Ovary (tissue), 9 donors: ENCODE results near the gene CALB2. TPM values are rescaled to one million over a fixed set of nuclear protein-coding genes. Genes with fewer than 3 reads are reported as not detected.

Experiments
- DNase-seq, 5 donors: peaks; one replicate each; pipeline ENCODE4 v3.0.0-alpha.2; 2019 to 2020
- H3K27ac ChIP-seq, 2 donors: fragments of 200-600 bp; one replicate each; pipeline versions ENCODE4 v1.5.1 to v1.8.0; 2019 to 2022
- H3K27me3 ChIP-seq: fragments of 200-600 bp; one replicate; pipeline ENCODE4 v1.8.0; 2022
- H3K36me3 ChIP-seq: fragments of 200-600 bp; sonication (generic); one replicate; pipeline ENCODE4 v1.5.1; 2019
- H3K4me1 ChIP-seq: one replicate; pipeline ENCODE4 v1.8.1; 2013; ENCODE audit warnings: mild to moderate bottlenecking, moderate library complexity; ENCODE audit not compliant: insufficient read depth
- H3K4me3 ChIP-seq: fragments of 200-600 bp; sonication (generic); one replicate; pipeline ENCODE4 v1.5.1; 2017
- H3K9me3 ChIP-seq, 2 donors: fragments of 200-600 bp in 1 of 2; sonication (generic) in 1 of 2; one replicate each; pipeline versions ENCODE4 v1.5.1 to v1.8.1; 2013 to 2019; ENCODE audit warnings: mild to moderate bottlenecking in 1 of 2, moderate library complexity in 1 of 2
- EP300 ChIP-seq: sonication (generic); formaldehyde crosslinking; IDR thresholded peaks from one replicate; pipeline ENCODE4 v1.6.1; 2017; ENCODE audit warnings: antibody characterized with exemption
- POLR2A ChIP-seq: fragments of 450-650 bp; IDR thresholded peaks from one replicate; pipeline ENCODE4 v1.6.1; 2017; ENCODE audit warnings: antibody characterized with exemption, mild to moderate bottlenecking, moderate library complexity
- WGBS, 3 donors: extraction: QIAGEN DNeasy Blood & Tissue Kit in 1 of 3; methylation state at CpG; one replicate each; pipeline versions ENCODE4 v1.1.5 to v1.1.7; 2013 to 2017; 5-methylcytosine and 5-hydroxymethylcytosine counted together
- intact Hi-C, 4 donors: fragments of 100-400 bp; cut with DNase I; formaldehyde crosslinking; loops; one replicate each; pipeline versions ENCODE4 v1.11.0 to v1.15.1; 2022 to 2023
- polyA plus RNA-seq, 2 donors: library from polyadenylated mRNA; stranded (reverse); fragments of 200-250 nt in 1 of 2; fragments of 350-450 nt in 1 of 2; fragmentation: Illumina TruSeq in 1 of 2; extraction: RNeasy Lipid Tissue Mini Kit (QIAGEN cat#74804) in 1 of 2; gene quantifications; one replicate each; pipeline ENCODE4 v1.2.3, GENCODE V29; 2013 to 2014
- total RNA-seq, 7 donors: library from RNA; depleted of rRNA in 2 of 7; stranded (reverse); fragments of >200 nt in 2 of 7; fragmentation: NEBNext Ultra II Directional in 3 of 7; extraction: Animal tissue kit (Norgen Biotek cat#: 25700) in 3 of 7; gene quantifications; one replicate each; pipeline versions ENCODE4 v1.1.0 to v1.2.4, GENCODE V29; 2016 to 2023
- TF ChIP-seq, protein P1 (sequence below), 3 donors: fragments of 450-650 bp in 2 of 3; fragments of 200-600 bp in 1 of 3; IDR thresholded peaks; one replicate each; pipeline versions ENCODE4 v1.5.1 to v1.8.0; 2016 to 2022; ENCODE audit warnings: antibody characterized with exemption in 3 of 3, mild to moderate bottlenecking in 1 of 3
- donor health status: DM: no; HTN: no; CAD: no; lungs with moderate emphysema.
- donor health status: DM: no; HTN: no; CAD: no.
- donor health status: Bipolar disorder and iron deficiency.
- donor health status: DM: yes; HTN: yes; CAD: no.
- donor health status: DM: no; HTN: no; CAD: no.
- donor health status: DM: yes; HTN: yes; CAD: no.

CALB2 gene
- total and polyA plus RNA-seq, 9 donors, result 1.7 to 176 (median 5.2) TPM

DNA sequence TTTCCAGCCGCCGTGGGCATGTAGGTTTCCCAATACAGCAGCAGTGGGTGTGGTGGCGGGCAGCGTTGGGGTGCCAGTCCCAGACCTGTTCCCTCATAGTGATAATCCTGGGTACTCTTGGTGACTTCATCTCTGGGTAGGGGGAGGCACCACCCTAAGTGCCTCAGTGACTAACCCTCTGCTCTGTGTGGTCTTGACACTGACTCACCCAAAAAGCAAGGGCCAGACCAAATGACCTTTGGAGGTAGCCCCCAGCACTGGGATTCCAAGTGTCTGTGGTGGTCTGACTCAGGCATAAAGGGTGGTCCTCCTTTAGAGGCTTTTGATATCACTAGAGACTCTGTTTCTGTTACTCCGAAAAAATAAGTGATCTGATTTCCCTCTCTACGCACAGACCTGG, 908 bp downstream of the CALB2 start:
- TF ChIP-seq EP300 (no peak), POLR2A (no peak)
- TF ChIP-seq, protein P1, sequence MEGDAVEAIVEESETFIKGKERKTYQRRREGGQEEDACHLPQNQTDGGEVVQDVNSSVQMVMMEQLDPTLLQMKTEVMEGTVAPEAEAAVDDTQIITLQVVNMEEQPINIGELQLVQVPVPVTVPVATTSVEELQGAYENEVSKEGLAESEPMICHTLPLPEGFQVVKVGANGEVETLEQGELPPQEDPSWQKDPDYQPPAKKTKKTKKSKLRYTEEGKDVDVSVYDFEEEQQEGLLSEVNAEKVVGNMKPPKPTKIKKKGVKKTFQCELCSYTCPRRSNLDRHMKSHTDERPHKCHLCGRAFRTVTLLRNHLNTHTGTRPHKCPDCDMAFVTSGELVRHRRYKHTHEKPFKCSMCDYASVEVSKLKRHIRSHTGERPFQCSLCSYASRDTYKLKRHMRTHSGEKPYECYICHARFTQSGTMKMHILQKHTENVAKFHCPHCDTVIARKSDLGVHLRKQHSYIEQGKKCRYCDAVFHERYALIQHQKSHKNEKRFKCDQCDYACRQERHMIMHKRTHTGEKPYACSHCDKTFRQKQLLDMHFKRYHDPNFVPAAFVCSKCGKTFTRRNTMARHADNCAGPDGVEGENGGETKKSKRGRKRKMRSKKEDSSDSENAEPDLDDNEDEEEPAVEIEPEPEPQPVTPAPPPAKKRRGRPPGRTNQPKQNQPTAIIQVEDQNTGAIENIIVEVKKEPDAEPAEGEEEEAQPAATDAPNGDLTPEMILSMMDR (IDR thresholded peaks at IDR 0.05), result no peak
- H3K27ac ChIP-seq, result no peak overlapping the region
- no peaks in the 10 kb centered on the region for H3K9me3 ChIP-seq
- no peaks in the 10 kb centered on the region for H3K27me3 ChIP-seq
- H3K36me3 ChIP-seq, result no peaks in the 10 kb centered on the region
- 71 to 86% (median 75%) methylated on average over 6 of the region's 6 CpGs for WGBS, 3 donors
- peaks cover 3% of the 10 kb centered on the region for H3K4me1 ChIP-seq
- H3K4me3 ChIP-seq, result no peak overlapping the region
- intact Hi-C loops, result loop anchor here in 1 of 4 donors (10.0 kb wide), 1 partner anchor 675 kb away; the partner anchor contains the start of gene MTSS2
- no peak for DNase-seq

DNA sequence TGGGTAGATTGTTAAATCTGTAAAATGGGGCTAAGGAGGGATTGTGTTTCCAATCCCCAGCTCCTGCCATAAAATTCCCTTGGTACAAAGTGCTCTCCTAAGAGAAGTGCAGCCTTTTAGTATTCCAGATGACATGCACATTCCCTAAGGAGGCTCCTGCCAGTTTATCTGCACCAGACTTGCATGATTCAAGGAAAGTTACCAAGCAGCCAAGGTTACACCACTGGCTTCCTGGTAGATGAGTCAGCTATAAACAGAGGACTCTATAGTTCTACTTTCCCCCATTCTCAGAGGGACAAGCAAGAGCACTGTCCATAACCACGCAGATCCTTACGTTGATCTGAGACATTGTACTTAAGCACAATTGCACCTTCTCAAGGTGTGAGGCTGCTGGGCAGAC, 1.9 kb downstream of the CALB2 start:
- intact Hi-C loops, result no loop called here
- no peak overlapping the region for H3K27ac ChIP-seq
- H3K4me3 ChIP-seq, result no peak overlapping the region
- H3K4me1 ChIP-seq, result peaks cover 3% of the 10 kb centered on the region
- H3K27me3 ChIP-seq, result no peaks in the 10 kb centered on the region
- WGBS, 3 donors, result 70 to 83% (median 78%) methylated on average over 2 of the region's 2 CpGs
- H3K9me3 ChIP-seq, result no peaks in the 10 kb centered on the region
- TF ChIP-seq, protein P1 (IDR thresholded peaks at IDR 0.05), result no peak
- TF ChIP-seq POLR2A (no peak), EP300 (no peak)
- no peaks in the 10 kb centered on the region for H3K36me3 ChIP-seq
- DNase-seq, result no peak

DNA sequence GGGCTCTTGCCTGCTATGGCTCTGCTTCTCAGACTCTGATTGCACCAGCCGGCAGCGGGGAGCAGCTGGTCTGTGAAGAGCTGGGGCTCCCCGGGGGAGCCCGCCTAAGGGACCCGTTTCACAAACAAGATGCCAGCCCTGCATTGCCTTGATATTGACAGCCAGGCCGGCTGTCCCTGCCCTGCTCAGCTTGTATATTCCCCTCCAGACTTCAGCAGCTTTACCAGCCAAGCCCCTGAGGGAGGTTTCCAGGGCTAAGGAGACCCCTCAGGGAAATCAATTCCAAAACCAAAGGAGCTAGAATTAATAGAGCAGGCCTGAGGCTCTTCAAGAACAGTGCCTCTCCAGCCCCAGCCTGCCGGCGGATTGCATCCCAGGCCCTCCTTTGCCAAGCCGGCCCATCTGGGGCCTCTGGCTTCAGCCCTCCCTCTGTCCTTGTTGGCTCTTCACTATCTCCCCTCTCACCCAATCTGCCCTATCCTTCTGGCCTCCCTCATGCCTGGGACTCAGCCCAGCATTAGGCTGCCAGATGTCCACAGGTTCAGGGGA, 5.7 kb downstream of the CALB2 start:
- H3K9me3 ChIP-seq, result no peaks in the 10 kb centered on the region
- TF ChIP-seq POLR2A, result no peak
- TF ChIP-seq, protein P1 (IDR thresholded peaks at IDR 0.05), result no peak
- no peak for TF ChIP-seq EP300
- peak in 1 of 5 donors; percentile 38 for DNase-seq
- no peaks in the 10 kb centered on the region for H3K27me3 ChIP-seq
- intact Hi-C loops, result no loop called here
- no peaks in the 10 kb centered on the region for H3K4me1 ChIP-seq
- H3K27ac ChIP-seq, result no peak overlapping the region
- no peaks in the 10 kb centered on the region for H3K36me3 ChIP-seq
- H3K4me3 ChIP-seq, result no peak overlapping the region
- 26 to 32% (median 30%) methylated on average over 9 of the region's 9 CpGs for WGBS, 3 donors

DNA sequence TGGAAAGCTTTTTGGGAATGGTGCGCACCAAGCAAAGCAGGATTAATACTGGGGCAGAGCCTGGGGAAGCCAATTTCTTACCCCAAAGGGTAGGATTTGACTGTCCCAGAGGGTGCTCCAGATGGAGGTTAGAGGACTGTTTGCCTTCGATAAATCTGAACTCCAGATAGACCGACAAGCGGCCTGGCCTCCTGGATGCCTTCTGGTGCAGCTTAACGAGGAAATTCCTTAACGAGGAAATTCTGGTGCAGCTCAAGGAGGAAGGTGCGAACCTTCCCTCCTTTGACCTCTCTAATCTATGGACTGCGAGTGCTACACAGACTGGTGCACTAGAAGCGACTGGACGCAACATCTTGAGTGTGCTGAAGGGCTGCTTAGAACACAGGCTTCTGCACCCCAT, 6.5 kb downstream of the CALB2 start:
- Histone ChIP-seq H3K4me1 (no peaks in the 10 kb centered on the region), H3K36me3 (no peaks in the 10 kb centered on the region), H3K27me3 (no peaks in the 10 kb centered on the region), H3K4me3 (no peak overlapping the region), H3K9me3 (no peaks in the 10 kb centered on the region), H3K27ac (no peak overlapping the region)
- DNase-seq, result no peak
- intact Hi-C loops, result no loop called here
- TF ChIP-seq POLR2A, result no peak
- TF ChIP-seq EP300, result no peak
- TF ChIP-seq, protein P1 (IDR thresholded peaks at IDR 0.05), result no peak
- WGBS, 3 donors, result 62 to 74% (median 71%) methylated on average over 10 of the region's 10 CpGs
